H1 (cell line): ENCODE measurements around the gene ARF3. TPM values are rescaled to one million over a fixed set of nuclear protein-coding genes. Genes with fewer than 3 reads are reported as not detected.

ENCODE experiments used
- CREB1 ChIP-seq: IDR thresholded peaks from 2 replicates; pipeline ENCODE4 v1.6.1; 2012; ENCODE audit warnings: inconsistent platforms
- KDM5A ChIP-seq: fragments of 200-600 bp; IDR thresholded peaks from 2 replicates; pipeline ENCODE4 v1.7.1; 2012; ENCODE audit warnings: mild to moderate bottlenecking, low read length, inconsistent platforms, mixed read lengths
- NRF1 ChIP-seq: IDR thresholded peaks from 2 replicates; pipeline ENCODE4 v1.6.1; 2011; ENCODE audit warnings: mild to moderate bottlenecking, low read depth, low read length, improper control_type of control experiment
- POLR2AphosphoS5 ChIP-seq: IDR thresholded peaks from 2 replicates; pipeline ENCODE4 v1.6.1; 2011; ENCODE audit warnings: low read depth, low read length
- POU5F1 ChIP-seq: IDR thresholded peaks from 2 replicates; pipeline ENCODE4 v1.6.1; 2011; ENCODE audit warnings: low read depth, mild to moderate bottlenecking, low read length, moderate library complexity
- SP4 ChIP-seq: IDR thresholded peaks from 2 replicates; pipeline ENCODE4 v1.6.1; 2012; ENCODE audit warnings: low read length, inconsistent platforms
- TBP ChIP-seq: IDR thresholded peaks from 2 replicates; pipeline ENCODE4 v1.6.1; 2011; ENCODE audit warnings: low read depth, low read length, improper control_type of control experiment
- polyA plus RNA-seq, 7 experiments: library from polyadenylated mRNA; depleted of rRNA in 3 of 7; stranded (reverse) in 5 of 7; unstranded in 2 of 7; fragments of >200 nt in 5 of 7; fragments of 200-250 nt in 2 of 7; gene quantifications; 1 replicate in 5 of 7; 2 replicates in 1 of 7; 4 replicates in 1 of 7; pipeline versions ENCODE4 v1.2.1 to v1.2.3, GENCODE V29; 2011 to 2013; ENCODE audit warnings: missing spikeins in 2 of 7, mixed read lengths in 2 of 7
- total RNA-seq: library from RNA; stranded (reverse); fragmentation: NEBNext Ultra II Directional; extraction: Animal tissue kit (Norgen Biotek cat#: 25700); gene quantifications from 2 replicates; pipeline ENCODE4 v1.2.1, GENCODE V29; 2021
- TF ChIP-seq, protein P1 (sequence below), 3 experiments: IDR thresholded peaks; 1 replicate in 2 of 3; 2 replicates in 1 of 3; pipeline versions ENCODE4 v1.5.1 to v1.6.1; 2011; ENCODE audit warnings: low read length in 3 of 3, mild to moderate bottlenecking in 3 of 3, inconsistent platforms in 2 of 3, low read depth in 1 of 3, moderate library complexity in 1 of 3; ENCODE audit not compliant: insufficient read depth in 1 of 3; ENCODE audit errors: control extremely low read depth in 1 of 3

Gene ARF3
- total and polyA plus RNA-seq, 2 of the 8 experiments (the other 6 are each of a cell fraction or from before 2014, with no cell fraction given): 231 to 250 TPM

GRCh38 chr12:48943221-48943620 is 14.1 kb downstream of the ARF3 start (continued):
- TF ChIP-seq NRF1 (no peak), KDM5A (no peak), POU5F1 (no peak), TBP (no peak), SP4 (no peak), CREB1 (no peak), POLR2AphosphoS5 (no peak)
- TF ChIP-seq, protein P1, sequence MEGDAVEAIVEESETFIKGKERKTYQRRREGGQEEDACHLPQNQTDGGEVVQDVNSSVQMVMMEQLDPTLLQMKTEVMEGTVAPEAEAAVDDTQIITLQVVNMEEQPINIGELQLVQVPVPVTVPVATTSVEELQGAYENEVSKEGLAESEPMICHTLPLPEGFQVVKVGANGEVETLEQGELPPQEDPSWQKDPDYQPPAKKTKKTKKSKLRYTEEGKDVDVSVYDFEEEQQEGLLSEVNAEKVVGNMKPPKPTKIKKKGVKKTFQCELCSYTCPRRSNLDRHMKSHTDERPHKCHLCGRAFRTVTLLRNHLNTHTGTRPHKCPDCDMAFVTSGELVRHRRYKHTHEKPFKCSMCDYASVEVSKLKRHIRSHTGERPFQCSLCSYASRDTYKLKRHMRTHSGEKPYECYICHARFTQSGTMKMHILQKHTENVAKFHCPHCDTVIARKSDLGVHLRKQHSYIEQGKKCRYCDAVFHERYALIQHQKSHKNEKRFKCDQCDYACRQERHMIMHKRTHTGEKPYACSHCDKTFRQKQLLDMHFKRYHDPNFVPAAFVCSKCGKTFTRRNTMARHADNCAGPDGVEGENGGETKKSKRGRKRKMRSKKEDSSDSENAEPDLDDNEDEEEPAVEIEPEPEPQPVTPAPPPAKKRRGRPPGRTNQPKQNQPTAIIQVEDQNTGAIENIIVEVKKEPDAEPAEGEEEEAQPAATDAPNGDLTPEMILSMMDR (IDR thresholded peaks at IDR 0.05; ENCODE audit: control extremely low read depth in 1 of 3, insufficient read depth in 1 of 3, low read depth in 1 of 3, low read length in 3 of 3): no peak
